Left cardiac atrium (tissue), 4 donors: ENCODE data around the gene TRPM3. TPM values are rescaled to one million over a fixed set of nuclear protein-coding genes. Genes with fewer than 3 reads are reported as not detected.
"Not testable (repeated sequence)": the region's sequence is repeated elsewhere in the genome, so short reads cannot be mapped to it uniquely, and the experiment has no call there.

Experiments used
- ATAC-seq, 2 donors: fragments of 200-7000 bp; cut with Tn5 transposase; one replicate each; pipeline ENCODE4 v1.9.1; 2020; ENCODE audit warnings: mild to moderate bottlenecking in 2 of 2, moderate library complexity in 2 of 2
- DNase-seq: peaks from one replicate; pipeline ENCODE4 v3.0.0-alpha.2; 2020
- intact Hi-C, 2 donors: fragments of 100-400 bp; cut with DNase I; formaldehyde crosslinking; loops; one replicate each; pipeline versions ENCODE4 v1.14.1 to v1.15.1; 2022 to 2023
- total RNA-seq, 2 donors: library from RNA; stranded (reverse); fragmentation: NEBNext Ultra II Directional; extraction: Animal tissue kit (Norgen Biotek cat#: 25700); gene quantifications; one replicate each; pipeline ENCODE4 v1.2.1, GENCODE V29; 2021
- donor health status: DM: no; HTN: yes; CAD: no.
- donor health status: DM: no; HTN: yes; CAD: no; lungs with severe emphysema.
- donor health status: DM: yes; HTN: yes; CAD: no.
- donor health status: Dilated cardiomyopathy.

Gene TRPM3
- total RNA-seq, 2 donors from 2014 or later = 0.71 to 1.2 TPM

- DNase-seq (no peak), ATAC-seq (no peak)
- intact Hi-C loops = no loop called here
Observed at GRCh38 chr9:70802758-70803436, 318.5 kb downstream of the TRPM3 start.

GRCh38 chr9:70802206-70802605 is 319.2 kb downstream of the TRPM3 start:
- intact Hi-C loops = no loop called here
- no peak for ATAC-seq
- no peak for DNase-seq

GRCh38 chr9:70801181-70801829 is 320.1 kb downstream of the TRPM3 start:
- intact Hi-C loops = no loop called here
- DNase-seq = no peak
- ATAC-seq = no peak

- ATAC-seq = no peak
- DNase-seq = no peak
- intact Hi-C loops = no loop called here
Observed at GRCh38 chr9:70798018-70798417, 323.4 kb downstream of the TRPM3 start.

GRCh38 chr9:70795841-70796240 is 325.6 kb downstream of the TRPM3 start:
- ATAC-seq = no peak
- no peak for DNase-seq
- intact Hi-C loops = no loop called here

GRCh38 chr9:70792796-70793195 is 328.6 kb downstream of the TRPM3 start:
- ATAC-seq (no peak), DNase-seq (no peak)
- intact Hi-C loops = no loop called here

- intact Hi-C loops = no loop called here
- no peak for DNase-seq
- no peak for ATAC-seq
Observed at GRCh38 chr9:70791936-70792335, 329.5 kb downstream of the TRPM3 start.

- intact Hi-C loops = no loop called here
- ATAC-seq = no peak
- no peak for DNase-seq
Observed at GRCh38 chr9:70789086-70789485, 332.3 kb downstream of the TRPM3 start.

- ATAC-seq = no peak
- no peak for DNase-seq
- intact Hi-C loops = no loop called here
Observed at GRCh38 chr9:70784456-70784855, 337.0 kb downstream of the TRPM3 start.

GRCh38 chr9:70778568-70778967 is 342.9 kb downstream of the TRPM3 start:
- intact Hi-C loops = no loop called here
- no peak for DNase-seq
- no peak for ATAC-seq

GRCh38 chr9:70773579-70773978 is 347.8 kb downstream of the TRPM3 start:
- intact Hi-C loops = no loop called here
- DNase-seq (no peak), ATAC-seq (no peak)

- no peak for DNase-seq
- intact Hi-C loops = no loop called here
- no peak for ATAC-seq
Observed at GRCh38 chr9:70772601-70773000, 348.8 kb downstream of the TRPM3 start.

- DNase-seq = no peak
- intact Hi-C loops = no loop called here
- ATAC-seq = no peak
Observed at GRCh38 chr9:70765946-70766345, 355.5 kb downstream of the TRPM3 start.

- intact Hi-C loops = no loop called here
- ATAC-seq = no peak
Observed at GRCh38 chr9:70761139-70761670, 360.2 kb downstream of the TRPM3 start.

GRCh38 chr9:70760228-70760627 is 361.2 kb downstream of the TRPM3 start:
- no peak for ATAC-seq
- intact Hi-C loops = no loop called here
- DNase-seq = no peak

More at GRCh38 chr9:70761139-70761670, 360.2 kb downstream of the TRPM3 start:
- DNase-seq = no peak

- DNase-seq (no peak), ATAC-seq (no peak)
- intact Hi-C loops = no loop called here
Observed at GRCh38 chr9:70753311-70753710, 368.1 kb downstream of the TRPM3 start.

- intact Hi-C loops = no loop called here
- DNase-seq (no peak), ATAC-seq (no peak)
Observed at GRCh38 chr9:70749066-70749465, 372.4 kb downstream of the TRPM3 start.

GRCh38 chr9:70747261-70747718 is 374.1 kb downstream of the TRPM3 start:
- DNase-seq (no peak), ATAC-seq (no peak)
- intact Hi-C loops = no loop called here

GRCh38 chr9:70746760-70747159 is 374.7 kb downstream of the TRPM3 start:
- DNase-seq (no peak), ATAC-seq (no peak)
- intact Hi-C loops = no loop called here

GRCh38 chr9:70746316-70746715 is 375.1 kb downstream of the TRPM3 start:
- DNase-seq (no peak), ATAC-seq (no peak)
- intact Hi-C loops = no loop called here

GRCh38 chr9:70724794-70725193 is 396.6 kb downstream of the TRPM3 start:
- ATAC-seq, DNase-seq, intact Hi-C loops: not testable (repeated sequence)
